GM18508 (cell line): ENCODE measurements around the gene ART5.

Source experiments
- ATAC-seq: cut with Tn5 transposase; IDR thresholded peaks from one replicate; pipeline ENCODE4 v1.9.1; 2021; ENCODE audit warnings: moderate number of reproducible peaks; ENCODE audit not compliant: insufficient read depth, unreplicated experiment

ART5 gene, protein sequence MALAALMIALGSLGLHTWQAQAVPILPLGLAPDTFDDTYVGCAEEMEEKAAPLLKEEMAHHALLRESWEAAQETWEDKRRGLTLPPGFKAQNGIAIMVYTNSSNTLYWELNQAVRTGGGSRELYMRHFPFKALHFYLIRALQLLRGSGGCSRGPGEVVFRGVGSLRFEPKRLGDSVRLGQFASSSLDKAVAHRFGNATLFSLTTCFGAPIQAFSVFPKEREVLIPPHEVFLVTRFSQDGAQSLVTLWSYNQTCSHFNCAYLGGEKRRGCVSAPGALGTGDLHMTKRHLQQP

DNA sequence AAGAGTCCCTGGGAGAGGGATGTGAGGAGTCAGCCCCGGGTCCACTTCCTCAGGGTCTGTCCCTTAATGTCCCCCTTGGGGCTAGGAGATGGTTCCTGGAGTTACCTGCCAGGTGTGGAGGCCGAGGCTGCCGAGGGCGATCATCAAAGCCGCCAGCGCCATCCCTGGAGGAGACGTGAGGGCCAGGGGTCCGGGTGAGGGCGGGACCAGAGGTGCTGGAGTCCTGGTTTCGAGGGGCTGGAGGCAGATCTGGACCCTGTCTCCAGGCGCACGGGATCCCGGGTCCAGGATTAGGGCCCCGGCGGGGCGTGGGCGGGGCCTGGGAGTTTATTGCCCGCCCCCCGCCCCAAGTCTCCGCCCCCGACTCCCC, at the start of gene ART5:
ART5 (minus strand) TSS at position 292 of the 370 bp plus-strand sequence; CDS start at position 162, 130 bp downstream.
- no peak for ATAC-seq

DNA sequence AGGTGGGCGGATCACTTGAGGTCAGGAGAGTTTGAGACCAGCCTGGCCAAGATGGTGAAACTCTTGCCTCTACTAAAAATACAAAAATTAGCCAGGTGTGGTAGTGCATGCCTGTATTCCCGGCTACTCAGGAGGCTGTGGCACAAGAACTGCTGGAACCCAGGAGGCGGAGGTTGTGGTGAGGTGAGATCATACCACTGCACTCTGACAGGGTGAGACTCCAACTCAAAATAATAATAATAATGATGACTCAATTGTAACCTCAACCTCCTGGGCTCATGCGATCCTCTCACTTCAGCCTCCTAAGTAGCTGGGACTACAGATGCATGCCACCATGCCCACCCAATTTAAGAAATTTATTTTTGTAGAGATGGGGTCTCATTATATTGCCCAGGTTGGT, 45.0 kb upstream of the ART5 start:
- no peak for ATAC-seq

DNA sequence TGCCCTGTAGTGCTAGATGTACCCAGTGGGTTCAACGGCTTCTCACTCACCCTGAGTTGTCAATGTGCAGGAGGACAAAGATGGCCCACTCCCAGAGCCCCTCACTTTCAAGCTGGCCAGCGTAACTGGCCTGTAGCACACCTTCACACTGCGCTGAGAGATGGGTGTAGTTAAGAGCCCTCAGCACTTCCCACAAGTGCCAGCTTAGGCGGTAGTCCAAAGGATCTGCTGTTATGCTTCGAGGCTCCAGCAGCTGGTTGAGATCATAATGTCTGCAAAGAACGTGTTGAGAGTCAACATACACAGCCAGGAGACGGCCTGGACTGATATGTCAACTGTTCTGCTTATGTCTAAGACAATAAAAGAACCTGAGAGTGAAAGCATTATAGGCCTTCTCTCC, 44.1 kb upstream of the ART5 start:
- no peak for ATAC-seq

DNA sequence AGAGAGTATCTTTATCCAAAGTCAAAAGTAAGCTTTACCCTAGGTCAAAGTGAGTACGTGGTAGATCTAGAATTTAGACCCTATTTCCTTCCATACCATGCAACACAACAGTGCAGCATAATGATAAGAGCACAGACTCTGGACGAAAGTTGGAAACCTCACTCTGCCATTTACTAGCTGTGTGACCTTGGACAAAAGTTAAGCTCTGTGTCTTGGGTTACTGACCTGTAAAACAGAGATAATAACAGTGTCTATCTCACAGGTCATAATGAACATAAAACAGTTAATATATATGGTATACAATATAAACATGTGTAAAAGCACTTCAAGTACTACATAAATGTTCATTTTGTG, 43.0 kb upstream of the ART5 start:
- ATAC-seq: no peak

DNA sequence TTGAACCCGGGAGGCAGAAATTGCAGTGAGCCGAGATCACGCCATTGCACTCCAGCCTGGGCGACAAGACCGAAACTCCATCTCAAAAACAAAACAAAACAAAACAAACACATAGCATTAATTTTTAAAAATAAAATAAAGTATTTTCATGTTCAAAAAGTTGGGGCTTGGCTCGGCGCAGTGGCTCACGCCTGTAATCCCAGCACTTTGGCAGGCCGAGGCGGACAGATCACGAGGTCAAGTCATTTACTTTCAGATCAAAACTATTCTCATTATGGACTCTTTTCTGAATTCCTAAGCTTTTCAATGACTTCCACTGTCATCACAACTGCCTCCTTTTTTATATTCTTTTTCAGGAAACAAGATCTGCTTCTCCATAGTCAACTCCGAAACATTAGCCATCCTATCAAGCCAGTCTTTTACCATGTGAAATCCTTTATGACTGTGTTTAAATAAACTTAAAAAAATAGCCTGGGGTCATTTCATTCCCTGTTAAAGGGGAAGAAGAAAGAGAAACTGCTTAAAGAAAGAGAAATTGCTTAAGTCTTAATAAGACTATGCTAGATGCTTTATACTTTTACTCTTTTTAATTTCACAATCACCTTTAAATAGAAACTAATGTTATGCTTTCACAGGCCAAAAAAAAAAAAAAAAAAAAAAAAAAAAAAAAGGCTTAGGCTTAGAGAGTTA, 42.5 kb upstream of the ART5 start:
- no peak for ATAC-seq

DNA sequence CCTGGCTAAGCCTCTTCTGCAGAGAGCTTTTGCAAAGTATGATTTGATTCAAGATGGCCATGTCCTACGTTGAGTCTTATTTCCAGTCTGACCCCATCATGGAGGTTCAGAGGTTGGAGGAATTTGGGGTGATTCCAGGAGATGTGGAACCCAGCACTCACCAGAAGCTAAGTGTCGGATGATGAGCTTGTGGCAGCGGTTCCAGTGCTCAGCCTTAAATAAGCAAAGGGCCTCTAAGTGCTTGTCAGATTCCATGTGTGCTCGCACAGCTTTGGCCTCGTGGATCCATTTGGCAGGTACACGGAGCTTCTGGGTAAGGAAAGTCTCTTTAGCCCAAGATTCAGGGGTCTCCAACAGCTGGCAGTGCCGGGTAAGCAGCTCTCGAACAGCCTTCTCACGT, 41.2 kb upstream of the ART5 start:
- ATAC-seq: no peak

DNA sequence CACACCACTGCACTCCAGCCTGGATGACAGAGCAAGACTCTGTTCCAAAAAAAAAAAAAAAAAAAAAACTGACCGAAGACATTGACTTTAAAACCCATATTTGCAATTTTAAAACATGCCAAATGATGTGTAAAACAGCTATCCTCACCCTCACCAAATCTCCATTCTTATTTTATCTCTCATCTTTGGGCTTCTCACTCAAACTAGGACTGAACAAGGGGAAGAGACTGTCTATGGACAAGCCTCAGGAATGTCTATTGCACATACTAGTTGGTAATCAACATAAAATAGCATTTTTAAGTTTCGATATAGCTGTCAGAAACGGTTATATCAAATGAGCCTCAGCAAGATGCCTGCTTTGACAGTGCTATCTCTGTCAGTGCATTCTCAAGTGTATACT, 37.3 kb upstream of the ART5 start:
- no peak for ATAC-seq

DNA sequence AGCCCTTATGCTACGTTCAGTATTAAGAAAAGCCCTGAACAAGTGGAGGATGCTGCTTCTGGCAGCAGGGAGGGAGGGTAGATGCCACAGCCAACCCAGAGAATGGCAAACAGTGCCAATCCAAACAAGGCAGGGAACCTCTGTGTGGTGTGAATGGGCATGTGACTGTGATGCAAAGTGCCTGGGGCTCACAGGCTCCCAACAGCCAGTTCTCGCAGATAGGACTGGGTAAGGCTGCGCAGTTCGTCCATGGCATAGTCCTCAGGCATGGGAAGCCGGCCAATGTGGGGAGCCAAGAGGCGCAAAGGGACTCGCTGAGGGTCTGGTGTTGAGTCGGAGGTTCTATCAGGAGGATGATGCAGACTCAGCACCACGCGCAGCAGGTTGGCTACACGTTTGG, 34.2 kb upstream of the ART5 start:
- no peak for ATAC-seq

DNA sequence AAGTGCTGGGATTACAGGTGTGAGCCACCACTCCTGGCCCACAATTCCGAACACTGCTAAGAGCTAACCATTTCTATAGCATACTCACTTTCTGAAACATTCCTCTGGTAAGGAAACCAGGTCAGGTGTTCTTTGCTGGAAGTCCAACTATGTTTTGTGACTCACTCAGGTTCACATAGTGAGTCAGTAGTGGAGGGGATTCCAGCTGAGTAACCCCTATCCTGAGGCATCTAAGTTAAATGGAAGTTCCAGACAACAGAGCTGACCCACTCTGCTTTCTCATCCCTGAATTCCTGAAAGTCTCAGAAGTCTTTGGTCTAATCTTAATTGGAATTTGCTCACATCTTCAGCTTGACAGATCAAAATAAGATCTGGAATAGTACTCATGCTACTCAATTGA, 32.4 kb upstream of the ART5 start:
- ATAC-seq: no peak

DNA sequence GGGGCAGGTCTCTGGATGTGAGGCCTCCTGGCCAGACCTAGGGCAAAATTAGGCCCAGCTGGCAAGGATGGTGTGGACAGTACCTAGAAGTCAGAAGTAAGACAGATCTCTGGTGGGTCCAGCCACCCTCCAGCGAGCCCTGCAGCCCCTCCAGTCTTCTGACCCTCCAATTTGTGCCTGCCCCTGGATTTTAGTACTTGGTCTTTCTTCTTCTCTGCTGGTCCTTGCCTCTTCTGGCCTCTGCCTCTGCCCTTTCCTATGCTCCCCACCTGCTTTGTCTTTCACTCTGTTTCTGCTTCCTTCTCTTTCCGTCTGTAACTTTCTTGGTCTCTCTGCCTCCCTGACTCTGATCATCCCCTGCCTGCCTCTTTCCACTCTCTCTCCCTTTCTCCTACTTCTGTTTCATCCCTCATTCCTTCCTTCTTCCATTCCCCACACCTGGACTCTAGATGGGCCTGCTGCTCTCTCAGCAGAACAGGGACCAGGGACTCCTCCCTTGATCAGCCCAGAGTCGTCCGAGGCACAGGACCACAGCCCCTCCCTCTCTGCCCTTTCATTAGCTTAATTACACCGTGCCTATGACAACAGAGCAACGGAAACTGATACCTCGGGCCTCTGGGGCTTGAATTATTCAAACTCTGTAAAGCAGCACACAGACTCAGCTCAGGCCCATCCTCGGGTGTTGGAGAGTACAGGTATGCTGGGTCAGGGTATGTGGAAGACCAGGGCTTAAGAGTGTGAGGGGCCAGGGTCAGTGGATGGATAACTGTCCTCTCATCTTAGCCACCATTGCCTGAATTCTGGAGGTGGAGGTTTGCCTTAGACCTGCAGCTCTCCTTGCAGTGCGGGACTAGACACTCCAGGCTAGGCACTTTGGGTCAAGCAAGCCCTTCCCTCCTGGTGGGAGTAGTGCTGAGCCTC, 29.8 kb upstream of the ART5 start, which contains the start of gene CHRNA10:
CHRNA10 (minus strand) TSS at position 51 of the 921 bp plus-strand sequence. CDS start 72 bp downstream, outside the sequence.
- ATAC-seq: no peak

DNA sequence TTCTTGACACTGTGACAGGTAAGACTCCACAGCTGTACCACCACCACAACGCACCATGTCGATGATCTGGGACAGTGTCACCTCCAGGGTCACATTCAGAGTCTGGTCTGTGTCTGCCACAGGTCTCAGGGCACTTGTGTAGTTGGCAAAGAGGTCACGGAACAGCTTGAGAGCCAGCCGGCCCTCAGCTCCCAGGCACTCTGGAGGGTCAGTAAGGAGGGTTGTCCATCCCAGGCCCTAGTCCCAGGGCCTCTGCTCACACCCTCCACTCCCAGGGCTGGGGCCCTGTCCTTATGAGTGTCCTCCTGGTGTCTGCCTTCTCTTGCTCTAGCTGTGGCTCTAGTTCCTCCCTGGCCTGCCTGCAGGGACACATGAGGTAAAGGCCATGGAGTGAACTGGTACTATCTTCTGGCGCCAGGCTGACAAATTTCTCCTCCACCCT, 28.0 kb upstream of the ART5 start:
- ATAC-seq: no peak

DNA sequence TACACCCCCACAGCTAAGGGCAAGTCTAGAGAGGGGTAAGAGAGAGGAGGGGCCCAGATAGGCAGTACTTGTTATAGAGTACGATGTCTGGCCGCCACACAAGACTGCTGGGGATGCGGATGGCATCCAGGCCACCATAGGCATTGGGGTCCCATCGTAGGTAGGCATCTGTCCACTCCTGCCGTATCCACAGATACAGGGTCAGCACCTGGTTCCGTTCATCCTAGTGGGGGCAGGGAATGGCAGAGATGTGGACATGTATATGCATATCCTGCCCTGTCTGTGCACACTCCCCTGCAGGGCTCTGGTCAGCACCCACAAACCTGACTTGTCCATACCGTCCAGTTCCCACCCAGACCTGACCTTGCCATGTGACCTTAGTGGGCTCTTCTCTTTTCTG, 27.3 kb upstream of the ART5 start:
- no peak for ATAC-seq

DNA sequence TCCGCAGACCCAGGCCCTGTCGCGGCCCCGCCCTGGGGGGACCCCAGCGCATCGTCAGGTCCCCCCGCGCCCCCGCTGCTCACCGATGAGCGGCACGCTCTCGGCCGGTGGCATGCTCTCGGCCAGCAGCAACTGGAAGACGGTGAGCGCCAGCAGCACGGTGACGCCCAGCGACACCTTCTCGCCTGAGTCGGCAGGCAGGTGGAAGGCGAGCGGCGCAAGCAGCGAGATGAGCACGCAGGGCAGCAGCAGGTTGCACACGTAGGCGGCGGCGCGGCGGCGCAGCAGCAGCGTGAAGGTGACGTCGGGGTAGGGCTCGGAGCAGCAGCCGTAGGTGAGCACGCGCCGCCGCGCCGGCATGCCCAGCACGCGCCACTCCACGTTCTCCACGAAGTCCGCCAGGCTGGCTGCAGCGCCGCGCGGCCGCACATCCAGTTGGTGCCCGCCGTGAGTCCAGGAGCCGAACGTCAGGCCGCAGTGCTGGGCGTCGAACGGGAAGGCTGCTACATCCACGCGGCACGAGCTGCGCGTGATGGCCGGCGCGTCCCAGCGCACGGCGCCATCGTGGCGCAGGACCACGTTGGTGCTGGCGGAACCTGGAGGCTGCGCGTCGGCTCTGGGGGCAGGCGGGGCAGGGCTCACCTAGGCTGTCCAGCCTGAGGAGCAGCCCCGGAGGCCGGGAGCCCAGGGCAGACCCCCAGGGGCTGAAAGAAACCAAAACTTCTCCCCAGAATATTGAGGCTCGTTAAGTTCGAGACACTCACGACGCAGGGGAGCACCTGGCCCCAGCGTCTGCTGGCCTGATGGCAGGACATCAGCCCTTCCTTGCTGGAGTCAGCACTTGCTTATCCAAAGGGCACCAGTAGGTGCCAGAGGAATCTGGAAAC, 25.6 kb upstream of the ART5 start:
- no peak for ATAC-seq

DNA sequence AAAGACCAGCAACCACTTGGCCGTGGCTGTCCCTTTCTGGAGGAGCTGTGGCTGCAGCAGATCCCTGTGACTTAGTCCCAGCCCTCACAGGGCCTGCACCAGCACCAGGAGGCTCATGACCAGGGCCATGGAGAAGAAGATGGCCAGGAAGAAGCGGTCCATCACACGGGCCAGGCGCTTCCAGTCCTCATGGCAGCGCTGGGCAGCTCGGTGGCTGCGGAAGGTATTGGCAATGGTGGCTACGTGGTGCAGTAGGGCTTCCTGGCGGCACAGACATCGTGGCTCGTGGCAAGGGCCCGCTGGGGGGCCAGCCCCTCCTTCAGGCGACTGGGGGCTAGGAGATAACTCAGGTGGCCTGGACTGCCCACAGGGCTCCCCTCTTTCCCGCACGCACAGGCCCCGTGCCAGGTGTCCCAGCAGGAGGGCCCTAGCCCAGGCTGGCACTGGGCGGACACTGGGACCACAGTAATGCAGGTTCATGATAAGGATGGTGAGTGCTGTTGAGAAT, 24.3 kb upstream of the ART5 start:
- no peak for ATAC-seq

DNA sequence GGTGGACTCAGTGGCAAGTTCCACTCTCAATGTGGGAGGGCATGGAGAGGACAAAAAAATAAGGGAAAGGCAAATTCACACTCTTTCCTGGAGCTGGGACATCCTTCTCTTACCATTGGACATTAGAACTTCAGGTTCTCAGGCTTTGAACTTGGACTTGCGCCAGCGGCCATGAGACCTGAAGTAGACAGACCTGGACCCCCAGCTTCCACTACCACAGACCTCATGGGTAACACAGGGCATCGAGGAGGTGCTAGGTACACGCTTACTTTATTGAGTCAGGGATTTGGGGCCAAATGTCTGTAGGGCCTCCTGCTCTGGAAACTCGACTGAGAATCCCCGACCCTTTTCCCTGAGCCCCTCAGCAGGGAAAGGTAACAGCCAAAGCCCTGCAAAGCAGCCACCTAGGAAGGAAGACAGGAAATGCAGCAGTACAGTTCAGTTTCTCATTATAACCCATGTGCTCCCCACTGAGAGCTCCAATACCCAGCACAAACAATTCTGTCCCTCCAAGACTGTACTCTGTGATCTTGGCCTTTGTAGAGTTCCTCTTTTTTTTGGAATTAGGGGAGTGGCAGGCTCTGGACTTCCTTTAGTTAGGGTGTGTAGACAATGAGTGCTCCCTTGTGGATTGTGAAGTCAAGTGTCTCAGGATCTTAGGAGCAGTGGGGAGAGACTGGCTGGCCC, 23.7 kb upstream of the ART5 start:
- ATAC-seq: no peak

DNA sequence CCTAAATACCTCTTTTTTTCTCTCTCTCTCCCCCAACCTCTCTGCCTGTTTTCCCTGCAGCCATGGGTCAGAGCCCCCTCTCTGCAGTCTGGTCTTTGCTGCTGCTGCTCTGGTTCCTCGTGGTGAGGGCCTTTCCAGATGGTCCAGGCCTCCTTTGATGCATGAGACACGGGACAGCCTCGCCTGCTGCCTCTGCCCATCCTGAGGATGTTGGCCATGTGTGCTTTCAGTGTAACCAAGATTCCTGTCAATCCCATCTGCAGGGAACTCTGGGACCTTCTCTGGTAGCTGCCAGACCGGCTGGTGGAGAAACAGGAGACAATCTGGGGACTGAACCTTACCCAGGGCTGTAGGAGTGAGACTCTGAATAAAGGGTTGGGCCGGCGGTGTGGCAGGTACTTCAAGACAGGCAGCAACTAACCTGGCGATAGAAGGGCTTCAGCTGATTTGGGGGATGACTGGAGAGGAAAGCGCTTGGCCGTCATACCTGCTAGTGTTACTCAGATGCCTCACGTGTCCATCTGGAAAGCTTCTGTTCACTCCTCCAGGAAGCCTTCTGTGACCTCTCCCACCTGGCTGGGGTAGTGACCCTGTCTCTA, 22.3 kb upstream of the ART5 start:
- no peak for ATAC-seq

DNA sequence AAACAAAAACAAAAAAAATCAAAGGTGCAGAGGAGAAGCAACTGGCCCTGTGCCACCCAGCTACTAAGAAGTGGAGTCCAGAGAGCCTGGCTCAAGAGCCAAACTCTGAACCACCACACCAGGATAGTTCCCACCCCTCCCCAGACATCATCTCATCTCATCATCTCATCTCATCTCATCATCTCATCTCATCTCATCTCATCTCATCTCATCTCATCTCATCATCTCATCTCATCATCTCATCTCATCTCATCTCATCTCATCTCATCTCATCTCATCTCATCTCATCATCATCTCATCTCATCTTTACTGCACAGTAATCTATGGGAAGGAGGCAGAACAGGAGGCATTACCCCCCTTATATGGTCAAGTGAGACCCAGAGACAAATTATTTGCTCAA, 21.1 kb upstream of the ART5 start:
- ATAC-seq: no peak

DNA sequence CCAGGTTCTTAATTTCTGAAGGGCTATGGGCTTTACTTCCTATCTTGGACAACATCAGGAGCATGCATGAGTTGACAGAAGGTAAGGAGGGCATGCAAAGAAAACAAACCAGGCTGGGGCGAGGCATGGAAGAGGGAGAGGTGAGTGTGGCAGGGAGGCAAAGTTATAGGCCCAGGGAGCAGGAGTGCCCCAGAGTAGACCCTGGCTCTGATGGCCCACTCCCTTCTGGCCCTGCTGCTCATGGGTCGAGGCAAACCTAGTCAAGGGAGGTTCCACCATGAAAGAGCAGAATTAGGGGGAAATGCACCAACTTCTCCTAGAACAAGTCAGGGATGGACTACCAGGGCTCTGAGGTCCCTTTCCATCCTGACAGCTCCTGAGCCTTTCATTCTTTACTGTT, 19.2 kb upstream of the ART5 start:
- no peak for ATAC-seq
